ENCODE data around the gene KCNIP1.

- TF ChIP-seq, protein P1, sequence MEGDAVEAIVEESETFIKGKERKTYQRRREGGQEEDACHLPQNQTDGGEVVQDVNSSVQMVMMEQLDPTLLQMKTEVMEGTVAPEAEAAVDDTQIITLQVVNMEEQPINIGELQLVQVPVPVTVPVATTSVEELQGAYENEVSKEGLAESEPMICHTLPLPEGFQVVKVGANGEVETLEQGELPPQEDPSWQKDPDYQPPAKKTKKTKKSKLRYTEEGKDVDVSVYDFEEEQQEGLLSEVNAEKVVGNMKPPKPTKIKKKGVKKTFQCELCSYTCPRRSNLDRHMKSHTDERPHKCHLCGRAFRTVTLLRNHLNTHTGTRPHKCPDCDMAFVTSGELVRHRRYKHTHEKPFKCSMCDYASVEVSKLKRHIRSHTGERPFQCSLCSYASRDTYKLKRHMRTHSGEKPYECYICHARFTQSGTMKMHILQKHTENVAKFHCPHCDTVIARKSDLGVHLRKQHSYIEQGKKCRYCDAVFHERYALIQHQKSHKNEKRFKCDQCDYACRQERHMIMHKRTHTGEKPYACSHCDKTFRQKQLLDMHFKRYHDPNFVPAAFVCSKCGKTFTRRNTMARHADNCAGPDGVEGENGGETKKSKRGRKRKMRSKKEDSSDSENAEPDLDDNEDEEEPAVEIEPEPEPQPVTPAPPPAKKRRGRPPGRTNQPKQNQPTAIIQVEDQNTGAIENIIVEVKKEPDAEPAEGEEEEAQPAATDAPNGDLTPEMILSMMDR (IDR thresholded peaks at IDR 0.05; ENCODE audit: low read length) = no peak
- no peak for TF ChIP-seq EZH2 (IDR thresholded peaks at IDR 0.05; ENCODE audit: borderline replicate concordance, low read length)
Measured at GRCh38 chr5:170611449-170612090, 107.8 kb downstream of the KCNIP1 start.
